Thyroid gland (tissue), 4 donors: ENCODE data around the gene LRMDA. TPM values are rescaled to one million over a fixed set of nuclear protein-coding genes. Genes with fewer than 3 reads are reported as not detected.

ENCODE experiments used
- DNase-seq, 2 donors: peaks; one replicate each; pipeline ENCODE4 v3.0.0-alpha.2; 2019
- H3K27ac ChIP-seq, 3 donors: fragments of 200-600 bp; sonication (generic); 1 replicate in 2 of 3; 2 replicates in 1 of 3; pipeline ENCODE4 v1.5.1; 2016 to 2019; ENCODE audit warnings: mild to moderate bottlenecking in 1 of 3, moderate library complexity in 1 of 3
- H3K27me3 ChIP-seq: fragments of 200-600 bp; sonication (generic); one replicate; pipeline ENCODE4 v1.5.1; 2019
- H3K36me3 ChIP-seq, 2 donors: fragments of 200-600 bp; sonication (generic); one replicate each; pipeline ENCODE4 v1.5.1; 2016 to 2019
- H3K4me1 ChIP-seq, 2 donors: fragments of 200-600 bp; sonication (generic); one replicate each; pipeline ENCODE4 v1.5.1; 2017 to 2019
- H3K4me3 ChIP-seq, 3 donors: fragments of 200-600 bp; sonication (generic); replicated peaks in 1 of 3; 1 replicate in 2 of 3; 2 replicates in 1 of 3; pipeline ENCODE4 v1.5.1; 2016; ENCODE audit warnings: mild to moderate bottlenecking in 1 of 3
- H3K9me3 ChIP-seq: fragments of 200-600 bp; sonication (generic); one replicate; pipeline ENCODE4 v1.5.1; 2017
- CTCF ChIP-seq, 6 experiments: fragments of 200-600 bp in 3 of 6; fragments of 450-650 bp in 3 of 6; sonication (generic) in 3 of 6; IDR thresholded peaks; one replicate each; pipeline ENCODE4 v1.5.1; 2016 to 2019; ENCODE audit warnings: antibody characterized with exemption in 6 of 6, mild to moderate bottlenecking in 2 of 6, inconsistent platforms in 1 of 6, moderate library complexity in 1 of 6
- POLR2A ChIP-seq, 2 donors: fragments of 450-650 bp; IDR thresholded peaks; one replicate each; pipeline ENCODE4 v1.6.1; 2017; ENCODE audit warnings: antibody characterized with exemption in 2 of 2, mild to moderate bottlenecking in 2 of 2, moderate library complexity in 1 of 2
- WGBS, 2 donors: methylation state at CpG; one replicate each; pipeline ENCODE4 v1.1.5; 2017; 5-methylcytosine and 5-hydroxymethylcytosine counted together
- intact Hi-C: fragments of 100-400 bp; cut with DNase I; formaldehyde crosslinking; loops from one replicate; pipeline ENCODE4 v1.15.1; 2023
- total RNA-seq, 4 donors: library from RNA; depleted of rRNA; stranded (reverse); fragments of >200 nt; gene quantifications; one replicate each; pipeline ENCODE4 v1.2.3, GENCODE V29; 2016

The LRMDA gene
- total RNA-seq, 4 donors from 2014 or later, result 16.5 to 31.7 (median 23.2) TPM

GRCh38 chr10:75477680-75478079 lies 46.3 kb downstream of the LRMDA start:
- Histone ChIP-seq H3K27ac (no peak overlapping the region), H3K27me3 (no peaks in the 10 kb centered on the region), H3K9me3 (no peaks in the 10 kb centered on the region), H3K36me3 (no peaks in the 10 kb centered on the region), H3K4me3 (no peak overlapping the region), H3K4me1 (no peaks in the 10 kb centered on the region)
- DNase-seq, result no peak
- TF ChIP-seq CTCF (IDR thresholded peaks at IDR 0.05) (no peak), POLR2A (IDR thresholded peaks at IDR 0.05) (no peak)
- intact Hi-C loops, result no loop called here
- WGBS, 2 donors, result 89 to 93% methylated on average over 3 to 4 of the region's 4 CpGs

GRCh38 chr10:75480374-75480773 lies 49.0 kb downstream of the LRMDA start:
- WGBS, 2 donors, result 96 to 100% methylated on average over 3 of the region's 3 CpGs
- H3K4me1 ChIP-seq, result no peaks in the 10 kb centered on the region

GRCh38 chr10:75483188-75483587 lies 51.8 kb downstream of the LRMDA start:
- Histone ChIP-seq H3K36me3 (no peaks in the 10 kb centered on the region), H3K9me3 (no peaks in the 10 kb centered on the region), H3K4me1 (peaks cover 0 to 5% of the 10 kb centered on the region in 2 donors), H3K27ac (no peak overlapping the region), H3K27me3 (no peaks in the 10 kb centered on the region), H3K4me3 (no peak overlapping the region)
- DNase-seq, result no peak
- intact Hi-C loops, result no loop called here
- WGBS, 2 donors, result 96% methylated on average over 1 of the region's 1 CpG
- TF ChIP-seq CTCF (IDR thresholded peaks at IDR 0.05) (no peak), POLR2A (IDR thresholded peaks at IDR 0.05) (no peak)

More at GRCh38 chr10:75480374-75480773, 49.0 kb downstream of the LRMDA start:
- H3K27ac ChIP-seq, result no peak overlapping the region
- no peaks in the 10 kb centered on the region for H3K36me3 ChIP-seq
- H3K9me3 ChIP-seq, result no peaks in the 10 kb centered on the region
- TF ChIP-seq CTCF (IDR thresholded peaks at IDR 0.05) (no peak), POLR2A (IDR thresholded peaks at IDR 0.05) (no peak)
- H3K4me3 ChIP-seq, result no peak overlapping the region
- DNase-seq, result no peak
- no peaks in the 10 kb centered on the region for H3K27me3 ChIP-seq
- intact Hi-C loops, result no loop called here

DNA sequence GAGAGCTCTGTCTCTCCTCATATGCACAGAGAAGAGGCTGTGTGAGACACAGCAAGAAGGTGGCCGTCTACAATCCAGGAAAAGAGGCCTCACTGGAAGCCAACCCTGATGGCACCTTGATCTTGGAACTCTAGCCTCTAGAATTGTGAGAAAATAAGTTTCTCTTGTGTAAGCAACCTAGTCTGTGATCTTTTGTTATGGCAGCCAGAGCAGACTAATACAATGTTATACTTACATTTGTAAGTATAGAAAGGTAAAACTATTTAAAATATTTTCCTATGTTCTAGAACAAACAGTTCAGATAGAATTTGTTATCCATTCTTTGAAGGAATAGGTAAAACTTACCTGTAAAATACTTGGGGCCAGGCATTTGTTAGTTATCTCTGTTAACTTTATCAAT lies 53.3 kb downstream of the LRMDA start:
- Histone ChIP-seq H3K4me3 (no peak overlapping the region), H3K9me3 (no peaks in the 10 kb centered on the region), H3K27ac (no peak overlapping the region), H3K4me1 (peaks cover 0 to 5% of the 10 kb centered on the region in 2 donors), H3K27me3 (no peaks in the 10 kb centered on the region), H3K36me3 (no peaks in the 10 kb centered on the region)
- intact Hi-C loops, result no loop called here
- no peak for DNase-seq
- WGBS, 2 donors, result 93 to 100% methylated on average over 1 of the region's 1 CpG
- no peak for TF ChIP-seq POLR2A (IDR thresholded peaks at IDR 0.05)
- no peak for TF ChIP-seq CTCF (IDR thresholded peaks at IDR 0.05)

DNA sequence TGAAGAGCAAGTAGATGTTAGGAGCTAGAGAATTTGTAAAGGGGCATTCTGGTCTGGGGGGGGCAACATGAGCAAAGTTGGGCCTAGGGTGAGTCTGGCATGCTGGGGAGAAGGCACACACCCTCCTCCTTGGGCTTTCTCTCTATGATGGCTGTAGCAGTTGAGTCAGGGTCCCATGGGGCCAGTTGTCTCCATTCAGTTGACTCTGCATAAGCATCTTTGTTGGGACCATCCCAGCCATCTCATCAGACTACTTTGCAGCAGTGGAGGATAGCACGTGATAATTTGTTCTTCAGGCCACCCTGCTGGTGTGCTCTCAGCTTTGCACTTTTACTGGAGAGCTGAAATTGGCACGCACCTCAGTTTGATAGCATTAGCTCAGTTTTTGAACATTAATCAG lies 55.2 kb downstream of the LRMDA start:
- DNase-seq, result no peak
- TF ChIP-seq CTCF (IDR thresholded peaks at IDR 0.05) (no peak), POLR2A (IDR thresholded peaks at IDR 0.05) (no peak)
- peaks cover 0 to 5% of the 10 kb centered on the region in 2 donors for H3K4me1 ChIP-seq
- no peak overlapping the region for H3K4me3 ChIP-seq
- no peaks in the 10 kb centered on the region for H3K36me3 ChIP-seq
- H3K27ac ChIP-seq, result no peak overlapping the region
- intact Hi-C loops, result no loop called here
- 74 to 88% methylated on average over 2 of the region's 2 CpGs for WGBS, 2 donors
- no peaks in the 10 kb centered on the region for H3K9me3 ChIP-seq
- H3K27me3 ChIP-seq, result no peaks in the 10 kb centered on the region
